Fibroblast of upper back skin (primary cell): ENCODE measurements around the gene SEMA3F.
A peak's percentile ranks its signal among the peaks of the same experiment; 100 is the strongest.

ENCODE experiments used
- DNase-seq: peaks from one replicate; pipeline ENCODE4 v3.0.0-alpha.2; 2013

The SEMA3F gene

GRCh38 chr3:50154840-50155490 lies at the start of gene SEMA3F:
Gene SEMA3F, plus strand, starts transcription at chr3:50155324. Its CDS starts 4,299 bp downstream, at chr3:50159623.
- DNase-seq = peak; percentile 41

GRCh38 chr3:50111757-50112156 lies 43.4 kb upstream of the SEMA3F start:
- DNase-seq = no peak

GRCh38 chr3:50112462-50112861 lies 42.7 kb upstream of the SEMA3F start:
- DNase-seq = no peak

GRCh38 chr3:50117120-50117519 lies 38.0 kb upstream of the SEMA3F start:
- no peak for DNase-seq

- no peak for DNase-seq
Observed at GRCh38 chr3:50118237-50118636, 36.9 kb upstream of the SEMA3F start.

- DNase-seq = no peak
Observed at GRCh38 chr3:50119786-50120185, 35.3 kb upstream of the SEMA3F start.

GRCh38 chr3:50120364-50121071 lies 34.6 kb upstream of the SEMA3F start:
- DNase-seq = no peak

GRCh38 chr3:50121072-50122032 lies 33.8 kb upstream of the SEMA3F start:
- peak; percentile 75 for DNase-seq

GRCh38 chr3:50122071-50122470 lies 33.1 kb upstream of the SEMA3F start:
- no peak for DNase-seq

- DNase-seq = no peak
Observed at GRCh38 chr3:50122661-50123391, 32.3 kb upstream of the SEMA3F start.

- DNase-seq = no peak
Observed at GRCh38 chr3:50123394-50124051, 31.6 kb upstream of the SEMA3F start.

GRCh38 chr3:50124052-50124799 lies 30.9 kb upstream of the SEMA3F start:
- peak; percentile 37 for DNase-seq

- peak; percentile 44 for DNase-seq
Observed at GRCh38 chr3:50124800-50125178, 30.3 kb upstream of the SEMA3F start.

GRCh38 chr3:50125541-50126286 lies 29.4 kb upstream of the SEMA3F start:
- DNase-seq = no peak

GRCh38 chr3:50126287-50127211 lies 28.6 kb upstream of the SEMA3F start:
- DNase-seq = peak; percentile 62

- DNase-seq = no peak
Observed at GRCh38 chr3:50127251-50127691, 27.9 kb upstream of the SEMA3F start.

GRCh38 chr3:50128001-50128400 lies 27.1 kb upstream of the SEMA3F start:
- no peak for DNase-seq

- DNase-seq = no peak
Observed at GRCh38 chr3:50130436-50130835, 24.7 kb upstream of the SEMA3F start.
